ENCODE data around the gene UQCC2.

GRCh38 chr6:33698494-33698893, 13.0 kb downstream of the UQCC2 start:
- no peak for TF ChIP-seq POLR2AphosphoS5 (IDR thresholded peaks at IDR 0.05; ENCODE audit: low read depth)
- no peak for TF ChIP-seq SPI1 (IDR thresholded peaks at IDR 0.05; ENCODE audit: borderline replicate concordance, low read depth)
- no peak for TF ChIP-seq GABPA (IDR thresholded peaks at IDR 0.05; ENCODE audit: low read depth)
- TF ChIP-seq CTCF (IDR thresholded peaks at IDR 0.05; ENCODE audit: insufficient read depth, low read length), result no peak
- TF ChIP-seq REST (IDR thresholded peaks at IDR 0.05; ENCODE audit: insufficient replicate concordance, low read depth), result no peak

All from HL-60 (cell line).